ENCODE data around the gene EXOC2.

The EXOC2 gene

GRCh38 chr6:551405-551804 lies 141.5 kb downstream of the EXOC2 start:
- H2BK12ac ChIP-seq (ENCODE audit: low read length), result no peak overlapping the region
- H3K4ac ChIP-seq (ENCODE audit: low read length), result no peak overlapping the region
- no peak overlapping the region for H2AFZ ChIP-seq (ENCODE audit: low read length)
- no CpG with 5 or more reads among the region's 4 CpGs for WGBS, 2 donors (ENCODE audit: extremely low coverage in 2 of 2, insufficient read length in 2 of 2, insufficient replicate concordance in 1 of 2)
- no peak overlapping the region for H4K91ac ChIP-seq (ENCODE audit: low read depth, low read length, poor library complexity)
- no peaks in the 10 kb centered on the region for H3K79me1 ChIP-seq (ENCODE audit: low read depth, low read length)
- no peaks in the 10 kb centered on the region for H3K27me3 ChIP-seq (ENCODE audit: control insufficient read depth in 3 of 3, insufficient read depth in 3 of 3, low read depth in 1 of 3, low read length in 3 of 3)
- no peaks in the 10 kb centered on the region for H3K9me3 ChIP-seq (replicated peaks in 1 of 2; ENCODE audit: control insufficient read depth in 2 of 2, insufficient read depth in 1 of 2, low read depth in 1 of 2, low read length in 2 of 2)
- no peak overlapping the region for H3K18ac ChIP-seq (ENCODE audit: low read length)
- H3K4me1 ChIP-seq (ENCODE audit: control insufficient read depth in 2 of 2, insufficient read depth in 1 of 2, low read depth in 1 of 2, low read length in 2 of 2), result peaks cover 0 to 8% of the 10 kb centered on the region in 2 donors
- DNase-seq (ENCODE audit: low spot score), result peak; percentile 23
- H4K8ac ChIP-seq (ENCODE audit: low read depth, low read length), result no peak overlapping the region
- no peak overlapping the region for H2BK15ac ChIP-seq (ENCODE audit: low read length)
- no peak overlapping the region for H3K23ac ChIP-seq (ENCODE audit: low read depth, low read length, poor library complexity)
- H2BK120ac ChIP-seq (ENCODE audit: low read depth, low read length), result no peak overlapping the region
- no peak overlapping the region for H3K4me3 ChIP-seq (ENCODE audit: low read length in 2 of 2)
- no peak overlapping the region for H2BK5ac ChIP-seq (ENCODE audit: low read length)
- no peak overlapping the region for H3K27ac ChIP-seq (replicated peaks; ENCODE audit: low read length)
- no peak overlapping the region for H3K14ac ChIP-seq (ENCODE audit: low read length)
- no peak overlapping the region for H3K4me2 ChIP-seq (ENCODE audit: insufficient read depth, low read length, poor library complexity, severe bottlenecking)
- peaks cover 2 to 52% of the 10 kb centered on the region in 2 donors for H3K36me3 ChIP-seq (replicated peaks in 1 of 2; ENCODE audit: control insufficient read depth in 2 of 2, insufficient read depth in 2 of 2, low read length in 2 of 2)
- no peak overlapping the region for H2AK5ac ChIP-seq (ENCODE audit: low read depth, low read length)
- H3K9ac ChIP-seq (ENCODE audit: low read depth, low read length, poor library complexity), result no peak overlapping the region

GRCh38 chr6:549906-550305 lies 143.0 kb downstream of the EXOC2 start:
- Histone ChIP-seq H2BK120ac (ENCODE audit: low read depth, low read length) (no peak overlapping the region), H3K18ac (ENCODE audit: low read length) (no peak overlapping the region), H2BK15ac (ENCODE audit: low read length) (no peak overlapping the region), H4K8ac (ENCODE audit: low read depth, low read length) (no peak overlapping the region), H3K9ac (ENCODE audit: low read depth, low read length, poor library complexity) (no peak overlapping the region), H3K79me1 (ENCODE audit: low read depth, low read length) (no peaks in the 10 kb centered on the region), H3K4me1 (ENCODE audit: control insufficient read depth in 2 of 2, insufficient read depth in 1 of 2, low read depth in 1 of 2, low read length in 2 of 2) (peaks cover 0 to 8% of the 10 kb centered on the region in 2 donors), H2BK12ac (ENCODE audit: low read length) (no peak overlapping the region), H3K4me3 (ENCODE audit: low read length in 2 of 2) (no peak overlapping the region), H3K27me3 (ENCODE audit: control insufficient read depth in 3 of 3, insufficient read depth in 3 of 3, low read depth in 1 of 3, low read length in 3 of 3) (no peaks in the 10 kb centered on the region), H3K4ac (ENCODE audit: low read length) (no peak overlapping the region), H3K4me2 (ENCODE audit: insufficient read depth, low read length, poor library complexity, severe bottlenecking) (no peak overlapping the region), H2BK5ac (ENCODE audit: low read length) (no peak overlapping the region), H2AFZ (ENCODE audit: low read length) (no peak overlapping the region), H3K36me3 (replicated peaks in 1 of 2; ENCODE audit: control insufficient read depth in 2 of 2, insufficient read depth in 2 of 2, low read length in 2 of 2) (peaks cover 2 to 37% of the 10 kb centered on the region in 2 donors), H3K9me3 (replicated peaks in 1 of 2; ENCODE audit: control insufficient read depth in 2 of 2, insufficient read depth in 1 of 2, low read depth in 1 of 2, low read length in 2 of 2) (no peaks in the 10 kb centered on the region), H4K91ac (ENCODE audit: low read depth, low read length, poor library complexity) (no peak overlapping the region), H3K23ac (ENCODE audit: low read depth, low read length, poor library complexity) (no peak overlapping the region), H3K14ac (ENCODE audit: low read length) (no peak overlapping the region), H3K27ac (replicated peaks; ENCODE audit: low read length) (no peak overlapping the region), H2AK5ac (ENCODE audit: low read depth, low read length) (no peak overlapping the region)
- no CpG with 5 or more reads among the region's 6 CpGs for WGBS, 2 donors (ENCODE audit: extremely low coverage in 2 of 2, insufficient read length in 2 of 2, insufficient replicate concordance in 1 of 2)
- no peak for DNase-seq (ENCODE audit: low spot score)

- H3K4ac ChIP-seq (ENCODE audit: low read length), result no peak overlapping the region
- no peak overlapping the region for H2BK120ac ChIP-seq (ENCODE audit: low read depth, low read length)
- H3K36me3 ChIP-seq (replicated peaks in 1 of 2; ENCODE audit: control insufficient read depth in 2 of 2, insufficient read depth in 2 of 2, low read length in 2 of 2), result peaks cover 2 to 37% of the 10 kb centered on the region in 2 donors
- H2AFZ ChIP-seq (ENCODE audit: low read length), result no peak overlapping the region
- no peaks in the 10 kb centered on the region for H3K9me3 ChIP-seq (replicated peaks in 1 of 2; ENCODE audit: control insufficient read depth in 2 of 2, insufficient read depth in 1 of 2, low read depth in 1 of 2, low read length in 2 of 2)
- no peak overlapping the region for H2BK5ac ChIP-seq (ENCODE audit: low read length)
- no peak overlapping the region for H2BK12ac ChIP-seq (ENCODE audit: low read length)
- DNase-seq (ENCODE audit: low spot score), result no peak
- H3K27ac ChIP-seq (replicated peaks; ENCODE audit: low read length), result no peak overlapping the region
- peaks cover 0 to 8% of the 10 kb centered on the region in 2 donors for H3K4me1 ChIP-seq (ENCODE audit: control insufficient read depth in 2 of 2, insufficient read depth in 1 of 2, low read depth in 1 of 2, low read length in 2 of 2)
- no CpG with 5 or more reads among the region's 6 CpGs for WGBS, 2 donors (ENCODE audit: extremely low coverage in 2 of 2, insufficient read length in 2 of 2, insufficient replicate concordance in 1 of 2)
- H4K91ac ChIP-seq (ENCODE audit: low read depth, low read length, poor library complexity), result no peak overlapping the region
- H3K18ac ChIP-seq (ENCODE audit: low read length), result no peak overlapping the region
- H3K9ac ChIP-seq (ENCODE audit: low read depth, low read length, poor library complexity), result no peak overlapping the region
- no peaks in the 10 kb centered on the region for H3K27me3 ChIP-seq (ENCODE audit: control insufficient read depth in 3 of 3, insufficient read depth in 3 of 3, low read depth in 1 of 3, low read length in 3 of 3)
- no peak overlapping the region for H3K14ac ChIP-seq (ENCODE audit: low read length)
- no peak overlapping the region for H2BK15ac ChIP-seq (ENCODE audit: low read length)
- no peak overlapping the region for H3K4me3 ChIP-seq (ENCODE audit: low read length in 2 of 2)
- no peaks in the 10 kb centered on the region for H3K79me1 ChIP-seq (ENCODE audit: low read depth, low read length)
- no peak overlapping the region for H3K4me2 ChIP-seq (ENCODE audit: insufficient read depth, low read length, poor library complexity, severe bottlenecking)
- H4K8ac ChIP-seq (ENCODE audit: low read depth, low read length), result no peak overlapping the region
- H3K23ac ChIP-seq (ENCODE audit: low read depth, low read length, poor library complexity), result no peak overlapping the region
- H2AK5ac ChIP-seq (ENCODE audit: low read depth, low read length), result no peak overlapping the region
Observed at GRCh38 chr6:548517-548916, 144.4 kb downstream of the EXOC2 start.

- Histone ChIP-seq H3K9ac (ENCODE audit: low read depth, low read length, poor library complexity) (no peak overlapping the region), H3K18ac (ENCODE audit: low read length) (no peak overlapping the region), H2BK15ac (ENCODE audit: low read length) (no peak overlapping the region), H3K4me3 (ENCODE audit: low read length in 2 of 2) (no peak overlapping the region), H3K27ac (replicated peaks; ENCODE audit: low read length) (no peak overlapping the region), H3K23ac (ENCODE audit: low read depth, low read length, poor library complexity) (no peak overlapping the region), H2AK5ac (ENCODE audit: low read depth, low read length) (no peak overlapping the region), H4K8ac (ENCODE audit: low read depth, low read length) (no peak overlapping the region), H2BK5ac (ENCODE audit: low read length) (no peak overlapping the region), H3K14ac (ENCODE audit: low read length) (no peak overlapping the region), H2AFZ (ENCODE audit: low read length) (no peak overlapping the region), H2BK120ac (ENCODE audit: low read depth, low read length) (no peak overlapping the region), H3K4ac (ENCODE audit: low read length) (no peak overlapping the region), H3K79me1 (ENCODE audit: low read depth, low read length) (no peaks in the 10 kb centered on the region), H2BK12ac (ENCODE audit: low read length) (no peak overlapping the region), H3K9me3 (replicated peaks in 1 of 2; ENCODE audit: control insufficient read depth in 2 of 2, insufficient read depth in 1 of 2, low read depth in 1 of 2, low read length in 2 of 2) (no peaks in the 10 kb centered on the region), H3K36me3 (replicated peaks in 1 of 2; ENCODE audit: control insufficient read depth in 2 of 2, insufficient read depth in 2 of 2, low read length in 2 of 2) (peaks cover 2 to 37% of the 10 kb centered on the region in 2 donors), H3K4me2 (ENCODE audit: insufficient read depth, low read length, poor library complexity, severe bottlenecking) (no peak overlapping the region), H4K91ac (ENCODE audit: low read depth, low read length, poor library complexity) (no peak overlapping the region), H3K4me1 (ENCODE audit: control insufficient read depth in 2 of 2, insufficient read depth in 1 of 2, low read depth in 1 of 2, low read length in 2 of 2) (peaks cover 0 to 8% of the 10 kb centered on the region in 2 donors), H3K27me3 (ENCODE audit: control insufficient read depth in 3 of 3, insufficient read depth in 3 of 3, low read depth in 1 of 3, low read length in 3 of 3) (no peaks in the 10 kb centered on the region)
- no CpG with 5 or more reads among the region's 5 CpGs for WGBS, 2 donors (ENCODE audit: extremely low coverage in 2 of 2, insufficient read length in 2 of 2, insufficient replicate concordance in 1 of 2)
- no peak for DNase-seq (ENCODE audit: low spot score)
Observed at GRCh38 chr6:548091-548490, 144.8 kb downstream of the EXOC2 start.
